Measurements from ENCODE around the gene ESPNL.

ESPNL gene

DNA sequence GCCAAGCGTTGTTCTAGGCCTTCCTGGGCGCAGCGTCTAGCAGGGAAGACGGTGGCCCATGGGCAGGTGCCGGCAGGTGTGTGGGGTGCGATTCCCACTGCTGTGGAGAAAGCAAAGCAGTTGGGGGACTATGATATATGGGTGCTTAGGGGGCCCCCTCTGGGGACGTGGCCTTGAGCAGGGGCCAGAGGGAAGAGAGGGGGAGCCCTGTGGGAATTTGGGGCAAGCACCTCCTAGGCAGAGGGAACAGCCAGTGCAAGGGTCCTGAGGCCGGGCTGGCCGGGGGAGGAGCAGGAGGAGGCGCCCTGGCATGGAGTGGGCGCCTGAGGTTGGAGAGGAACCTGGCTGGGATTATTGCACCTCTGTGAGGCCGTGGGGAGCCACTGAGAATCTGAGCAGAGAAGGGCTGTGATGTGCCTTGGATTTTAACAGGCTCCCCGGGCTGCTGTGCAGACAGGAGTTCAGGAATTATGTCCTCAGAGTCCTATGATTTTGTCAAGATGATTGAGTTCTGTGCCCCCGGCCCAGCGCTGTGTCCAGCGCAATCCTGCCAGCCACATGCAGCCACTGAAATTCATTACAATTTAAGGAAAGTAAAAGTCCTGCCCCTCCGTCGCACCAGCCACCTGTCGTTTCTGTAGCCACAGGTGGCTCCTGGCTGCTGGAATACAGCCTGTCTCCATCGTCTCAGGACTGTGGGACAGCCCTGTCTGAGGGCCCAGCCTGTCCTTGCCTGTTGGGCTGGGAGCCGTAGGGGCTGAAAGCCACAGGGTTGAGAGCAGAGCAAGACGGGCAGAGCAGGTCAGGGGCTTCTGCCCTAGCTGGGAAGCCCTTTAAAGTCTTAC is 29.2 kb downstream of the ESPNL start:
- no peak for DNase-seq (ENCODE audit: low read depth in 3 of 3)

DNA sequence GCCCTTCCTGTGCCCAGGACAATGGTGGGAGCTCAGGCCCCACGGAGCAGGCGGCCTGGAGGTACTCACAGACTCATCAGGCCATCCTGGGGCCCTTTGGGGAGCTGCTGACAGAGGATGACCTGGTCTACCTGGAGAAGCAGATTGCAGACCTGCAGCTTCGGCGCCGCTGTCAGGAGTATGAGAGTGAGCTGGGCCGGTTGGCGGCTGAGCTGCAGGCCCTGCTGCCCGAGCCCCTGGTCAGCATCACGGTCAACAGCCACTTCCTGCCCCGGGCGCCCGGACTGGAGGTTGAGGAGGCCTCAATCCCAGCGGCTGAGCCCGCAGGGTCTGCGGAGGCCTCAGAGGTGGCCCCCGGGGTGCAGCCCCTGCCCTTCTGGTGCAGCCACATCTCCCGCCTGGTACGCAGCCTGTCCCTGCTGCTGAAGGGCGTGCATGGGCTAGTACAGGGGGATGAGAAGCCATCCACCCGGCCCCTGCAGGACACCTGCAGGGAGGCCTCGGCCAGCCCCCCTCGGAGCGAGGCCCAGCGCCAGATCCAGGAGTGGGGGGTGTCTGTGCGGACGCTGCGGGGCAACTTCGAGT is 30.1 kb downstream of the ESPNL start:
- no peak for DNase-seq (ENCODE audit: low read depth in 3 of 3)

DNA sequence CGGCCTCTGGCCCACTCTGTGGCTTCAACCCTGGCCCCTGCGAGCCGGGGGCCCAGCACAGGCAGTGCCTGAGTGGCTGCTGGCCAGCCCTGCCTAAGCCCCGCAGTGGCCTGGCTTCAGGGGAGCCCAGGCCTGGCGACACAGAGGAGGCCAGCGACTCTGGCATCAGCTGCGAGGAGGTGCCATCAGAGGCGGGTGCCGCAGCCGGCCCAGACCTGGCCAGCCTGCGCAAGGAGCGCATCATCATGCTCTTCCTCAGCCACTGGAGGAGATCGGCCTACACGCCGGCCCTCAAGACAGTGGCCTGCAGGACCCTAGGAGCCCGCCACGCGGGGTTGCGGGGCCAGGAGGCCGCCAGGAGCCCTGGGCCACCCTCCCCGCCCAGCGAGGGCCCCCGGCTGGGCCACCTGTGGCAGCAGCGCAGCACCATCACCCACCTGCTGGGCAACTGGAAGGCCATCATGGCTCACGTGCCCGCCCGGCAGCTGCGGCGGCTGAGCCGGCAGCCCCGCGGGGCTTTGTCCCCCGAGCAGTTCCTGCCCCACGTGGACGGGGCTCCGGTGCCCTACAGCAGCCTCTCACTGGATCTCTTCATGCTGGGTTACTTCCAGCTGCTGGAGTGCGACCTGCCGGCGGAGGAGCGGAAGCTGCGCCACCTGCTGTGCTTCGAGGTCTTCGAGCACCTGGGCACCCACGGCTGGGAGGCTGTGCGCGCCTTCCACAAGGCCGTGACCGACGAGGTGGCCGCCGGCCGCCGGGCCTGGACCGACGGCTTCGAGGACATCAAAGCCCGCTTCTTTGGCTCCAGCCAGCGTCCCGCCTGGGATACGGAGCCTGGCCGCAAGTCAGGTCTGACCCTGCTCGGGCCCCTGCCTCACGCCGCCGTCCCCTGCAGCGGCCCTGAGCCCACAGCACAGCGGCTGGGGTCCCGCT is 30.8 kb downstream of the ESPNL start:
- DNase-seq (ENCODE audit: low read depth in 3 of 3): no peak

DNA sequence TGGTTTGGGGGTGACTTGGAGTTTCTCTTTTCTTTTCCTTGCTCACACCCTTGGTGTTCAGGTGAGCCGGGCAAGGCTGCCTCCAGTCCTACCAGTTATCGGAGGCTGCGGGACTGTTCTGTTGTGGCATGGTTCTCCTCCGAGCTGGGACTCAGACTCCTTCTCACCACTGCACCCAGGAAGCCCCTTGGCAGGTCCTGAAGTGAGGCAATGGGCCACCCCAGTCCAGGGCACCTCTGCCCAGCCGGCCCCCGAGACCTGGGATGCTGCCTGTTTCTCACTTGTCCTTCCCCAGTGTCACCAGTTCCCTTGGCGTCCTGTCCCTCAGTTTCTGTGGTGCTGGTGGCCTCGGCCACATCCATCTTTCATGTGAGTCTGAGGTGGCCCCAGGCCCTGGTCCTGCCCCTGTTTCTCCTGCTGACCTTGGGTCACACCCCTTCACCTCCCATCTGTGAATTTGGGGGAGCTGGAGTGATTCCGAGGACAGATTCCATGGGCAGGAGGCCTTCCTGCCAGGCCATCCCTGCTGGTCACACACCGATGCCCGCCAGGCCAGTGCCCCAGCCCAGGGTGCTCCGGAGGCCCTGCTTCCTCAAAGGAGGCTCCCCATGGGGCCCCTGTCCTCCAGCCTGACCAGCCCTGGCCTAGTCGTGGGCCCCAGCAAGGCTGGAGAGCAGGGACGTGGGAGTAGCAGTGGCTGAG is 31.8 kb downstream of the ESPNL start:
- DNase-seq (ENCODE audit: low read depth in 3 of 3): no peak

DNA sequence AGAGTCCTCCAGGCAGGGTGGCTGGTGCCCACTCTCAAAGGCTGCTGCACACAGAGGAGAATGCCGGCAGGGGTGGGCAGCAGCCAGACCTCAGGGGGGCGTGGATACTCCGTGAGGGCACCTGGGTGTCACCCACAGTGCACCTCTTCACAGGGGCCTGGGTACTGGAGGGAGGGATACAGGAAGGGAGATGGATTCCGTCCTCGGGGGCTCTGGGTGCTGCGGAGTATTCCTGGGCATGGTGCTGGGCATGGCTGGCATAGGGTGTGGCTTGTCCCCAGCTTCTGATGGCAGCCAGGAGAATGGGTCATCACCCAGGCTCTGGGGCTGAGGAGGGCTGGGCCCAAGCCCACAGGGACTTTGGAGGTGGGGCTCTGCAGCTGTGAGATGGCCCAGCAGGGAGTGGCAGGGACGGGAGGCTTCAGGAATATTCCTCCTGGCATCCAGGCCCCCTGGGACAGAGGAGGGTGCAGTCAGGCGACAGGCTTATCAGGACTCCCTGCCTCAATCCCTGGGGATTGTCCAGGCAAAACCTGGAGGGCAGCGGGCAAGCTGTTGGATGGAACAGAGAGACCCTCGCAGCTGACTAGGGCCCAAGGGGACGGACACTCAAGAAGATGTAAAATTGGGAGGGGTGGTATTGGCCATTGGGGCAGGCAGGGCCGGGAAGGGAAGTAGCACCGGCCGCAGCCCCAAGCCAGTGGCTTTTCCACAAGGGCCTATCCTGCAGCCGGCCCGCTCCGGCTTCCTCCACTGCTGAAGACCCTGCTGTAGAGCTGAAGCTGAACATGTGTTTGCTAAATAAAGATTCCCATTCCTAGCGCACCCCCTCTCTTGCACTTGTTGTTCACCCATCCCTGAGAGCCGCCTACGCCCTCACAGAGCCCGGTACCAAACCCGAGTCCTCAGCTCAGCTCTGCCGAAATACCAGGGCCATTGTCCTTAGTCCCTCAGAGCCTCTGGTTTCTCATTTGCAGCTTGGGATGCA is 32.6 kb downstream of the ESPNL start:
- DNase-seq (ENCODE audit: low read depth in 3 of 3): no peak

DNA sequence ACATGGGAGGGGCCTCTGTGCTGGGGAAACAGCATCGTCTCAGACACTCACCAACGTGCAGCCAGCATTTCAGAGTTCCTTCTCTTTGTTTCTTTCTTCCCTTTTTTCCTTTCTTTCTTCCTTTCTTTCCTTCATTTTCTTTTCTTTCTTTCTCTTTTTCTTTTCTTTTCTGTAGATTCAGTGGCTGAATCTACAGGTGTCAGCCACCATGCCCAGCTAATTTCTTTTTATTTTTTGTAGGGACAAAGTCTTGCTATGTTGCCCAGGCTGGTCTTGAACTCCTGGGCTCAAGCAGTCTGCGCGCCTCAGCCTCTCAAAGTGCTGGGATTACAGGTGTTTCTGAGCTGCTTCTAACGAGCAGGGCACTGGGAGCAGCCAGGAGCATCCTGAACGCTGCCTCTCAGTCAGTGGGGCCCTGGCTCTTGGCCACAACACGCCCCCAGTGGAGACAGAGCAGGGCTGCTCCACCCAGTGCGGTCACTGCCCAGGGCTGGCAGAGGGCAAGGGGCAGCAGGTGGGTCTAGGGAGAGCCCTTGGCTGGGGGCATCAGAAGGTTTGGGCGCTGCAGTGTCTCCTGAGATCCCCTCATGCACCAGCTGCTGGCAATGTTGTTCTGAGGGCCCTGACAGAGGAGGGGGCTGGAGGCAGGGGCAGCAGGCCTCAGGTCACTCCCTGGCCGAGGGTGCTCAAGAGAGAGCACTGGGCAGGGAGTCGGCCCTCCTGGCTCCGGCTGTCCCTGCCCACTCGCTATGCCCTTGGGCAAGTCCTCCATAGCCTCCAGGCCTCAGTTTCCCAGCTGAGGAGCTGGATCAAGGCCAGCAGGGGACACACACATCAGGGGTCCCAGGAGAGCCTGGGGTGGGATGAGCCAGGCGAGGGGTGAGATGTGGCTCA is 33.6 kb downstream of the ESPNL start:
- DNase-seq (ENCODE audit: low read depth in 3 of 3): no peak

DNA sequence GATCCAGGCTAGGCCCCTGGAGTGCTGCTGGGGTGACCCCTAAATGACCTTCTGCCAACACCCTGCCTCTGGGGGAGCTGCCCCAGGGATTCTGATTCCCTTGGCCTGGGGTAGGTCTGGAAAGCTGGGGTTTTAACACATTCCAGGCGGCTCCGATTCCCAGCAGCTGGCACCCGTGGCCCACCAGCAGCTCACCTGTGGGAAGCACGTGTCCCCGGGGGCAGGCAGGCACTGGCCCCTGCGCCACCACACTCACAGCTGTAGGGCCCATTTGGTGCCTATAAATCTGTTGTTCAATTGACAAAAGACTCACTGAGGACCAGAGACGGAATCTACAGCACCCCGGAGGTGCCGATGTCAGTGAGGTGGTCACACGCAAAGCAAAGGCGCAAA is 34.2 kb downstream of the ESPNL start:
- DNase-seq (ENCODE audit: low read depth in 3 of 3): no peak

DNA sequence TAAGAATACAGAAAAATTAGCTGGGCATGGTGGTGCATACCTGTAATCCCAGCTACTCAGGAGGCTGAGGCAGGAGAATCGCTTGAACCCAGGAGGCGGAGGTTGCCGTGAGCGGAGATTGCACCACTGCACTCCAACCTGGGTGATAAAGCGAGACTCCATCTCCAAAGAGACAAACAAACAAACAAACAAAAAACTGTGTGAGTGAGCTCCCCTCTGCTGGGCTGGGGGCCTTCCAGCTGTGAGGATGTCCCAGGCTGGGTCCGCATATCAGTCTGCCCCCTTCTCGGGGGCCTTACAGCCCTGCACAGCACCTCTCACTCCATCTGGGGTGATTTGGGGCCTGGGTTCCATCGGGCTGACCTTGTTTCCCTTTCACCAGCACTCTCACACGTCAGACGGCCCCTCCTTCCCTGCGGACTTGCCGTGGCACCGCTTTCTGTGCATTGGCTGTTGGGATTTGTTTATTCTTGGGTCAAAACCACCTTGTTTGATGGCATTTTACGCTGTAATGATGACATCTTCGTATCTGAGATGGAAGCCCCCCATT is 35.5 kb downstream of the ESPNL start:
- no peak for DNase-seq (ENCODE audit: low read depth in 3 of 3)

DNA sequence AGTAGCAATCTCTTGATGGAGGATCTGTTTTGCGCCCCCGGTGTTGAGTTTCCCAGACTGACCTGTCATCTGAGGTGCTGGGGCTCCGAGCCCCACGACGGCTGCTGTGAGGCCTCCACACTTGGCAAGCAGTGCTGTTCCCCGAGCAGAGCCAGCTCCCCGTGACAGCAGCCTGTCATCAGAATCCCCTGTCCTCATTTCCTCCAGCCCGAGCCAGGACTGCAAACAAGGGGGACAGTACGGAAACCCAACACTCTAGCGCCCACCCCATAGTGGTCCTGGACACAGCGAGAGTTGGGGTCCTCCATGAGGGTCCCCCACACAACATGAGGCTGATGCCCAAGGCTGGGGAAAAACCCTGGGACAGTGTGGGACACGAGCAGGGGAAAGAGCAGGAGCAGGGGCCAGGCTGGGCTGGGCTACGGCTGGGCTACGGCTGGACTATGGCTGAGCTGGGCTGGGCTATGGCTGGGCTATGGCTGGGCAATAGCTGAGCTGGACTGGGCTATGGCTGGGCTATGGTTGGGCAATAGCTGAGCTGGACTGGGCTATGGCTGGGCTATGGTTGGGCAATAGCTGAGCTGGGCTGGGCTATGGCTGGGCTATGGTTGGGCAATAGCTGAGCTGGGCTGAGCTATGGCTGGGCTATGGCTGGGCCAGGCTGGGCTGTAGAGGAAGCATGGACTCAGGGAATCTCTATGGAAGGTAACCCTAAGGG is 36.8 kb downstream of the ESPNL start:
- DNase-seq (ENCODE audit: low read depth in 3 of 3): no peak

DNA sequence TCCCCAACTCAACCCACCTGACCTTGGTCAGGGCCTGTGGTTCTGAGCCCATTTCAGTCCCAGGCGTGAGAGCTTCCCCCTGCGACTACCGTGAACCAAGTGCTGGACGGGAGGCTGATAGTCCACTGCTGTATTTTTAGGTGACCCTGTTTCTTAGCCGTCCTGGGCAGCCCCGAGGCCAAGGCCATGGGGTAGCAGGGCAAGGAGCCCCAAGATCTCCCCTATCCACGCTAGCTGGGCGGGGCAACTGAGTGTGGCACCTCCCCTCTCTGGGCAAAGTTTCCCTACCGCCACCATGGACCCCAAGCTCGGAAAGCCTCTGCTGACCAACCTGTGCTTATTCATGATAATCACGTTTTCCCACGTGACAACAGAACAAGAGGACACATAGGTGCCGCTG is 37.7 kb downstream of the ESPNL start:
- DNase-seq (ENCODE audit: low read depth in 3 of 3): no peak

DNA sequence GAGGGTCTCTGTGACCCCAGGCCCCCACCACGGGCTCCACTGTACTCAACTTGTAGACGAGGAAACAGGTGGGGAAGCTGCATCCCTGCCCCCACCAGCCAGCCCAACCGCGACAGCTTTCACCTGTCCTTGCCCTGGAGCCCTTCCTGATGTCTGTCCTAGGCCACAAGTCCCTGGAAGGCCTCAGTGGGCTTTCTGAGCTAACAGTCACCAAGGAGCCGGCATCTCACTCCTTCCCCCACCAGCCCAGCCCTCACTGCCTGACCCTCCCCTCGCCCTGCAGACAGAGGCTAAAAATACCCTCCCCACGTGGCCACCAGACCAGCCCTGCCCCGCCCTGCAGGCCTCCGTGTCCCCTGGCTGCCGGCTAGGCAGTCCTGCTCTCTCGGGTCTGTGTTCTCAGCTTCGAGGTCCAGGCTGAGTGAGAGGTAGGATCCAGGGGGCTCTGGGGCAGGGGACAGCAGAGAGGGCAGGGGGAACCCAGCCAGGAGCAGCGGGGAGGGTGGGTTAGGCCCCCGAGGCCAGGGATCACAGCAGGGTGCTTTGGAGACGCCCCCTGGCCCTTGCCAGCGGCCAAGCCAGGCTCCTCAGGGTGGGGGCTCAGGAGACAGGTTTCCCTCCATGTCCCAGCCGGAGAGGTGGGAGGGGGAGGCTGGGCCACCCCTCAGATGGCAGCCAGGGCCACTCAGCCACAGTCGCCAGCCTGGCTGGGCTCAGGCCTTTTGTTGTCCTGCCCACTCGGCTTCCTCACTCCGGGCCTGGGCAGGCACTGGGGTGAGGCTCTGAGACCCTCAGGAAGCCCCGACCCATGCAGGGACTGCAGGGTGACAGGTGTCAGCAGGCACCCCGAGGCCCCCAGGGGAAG is 38.4 kb downstream of the ESPNL start, which contains the start of gene KLHL30:
KLHL30 (plus strand) TSS at position 338 of the 865 bp plus-strand sequence. CDS start 2,087 bp downstream, outside the sequence.
- no peak for DNase-seq (ENCODE audit: low read depth in 3 of 3)

DNA sequence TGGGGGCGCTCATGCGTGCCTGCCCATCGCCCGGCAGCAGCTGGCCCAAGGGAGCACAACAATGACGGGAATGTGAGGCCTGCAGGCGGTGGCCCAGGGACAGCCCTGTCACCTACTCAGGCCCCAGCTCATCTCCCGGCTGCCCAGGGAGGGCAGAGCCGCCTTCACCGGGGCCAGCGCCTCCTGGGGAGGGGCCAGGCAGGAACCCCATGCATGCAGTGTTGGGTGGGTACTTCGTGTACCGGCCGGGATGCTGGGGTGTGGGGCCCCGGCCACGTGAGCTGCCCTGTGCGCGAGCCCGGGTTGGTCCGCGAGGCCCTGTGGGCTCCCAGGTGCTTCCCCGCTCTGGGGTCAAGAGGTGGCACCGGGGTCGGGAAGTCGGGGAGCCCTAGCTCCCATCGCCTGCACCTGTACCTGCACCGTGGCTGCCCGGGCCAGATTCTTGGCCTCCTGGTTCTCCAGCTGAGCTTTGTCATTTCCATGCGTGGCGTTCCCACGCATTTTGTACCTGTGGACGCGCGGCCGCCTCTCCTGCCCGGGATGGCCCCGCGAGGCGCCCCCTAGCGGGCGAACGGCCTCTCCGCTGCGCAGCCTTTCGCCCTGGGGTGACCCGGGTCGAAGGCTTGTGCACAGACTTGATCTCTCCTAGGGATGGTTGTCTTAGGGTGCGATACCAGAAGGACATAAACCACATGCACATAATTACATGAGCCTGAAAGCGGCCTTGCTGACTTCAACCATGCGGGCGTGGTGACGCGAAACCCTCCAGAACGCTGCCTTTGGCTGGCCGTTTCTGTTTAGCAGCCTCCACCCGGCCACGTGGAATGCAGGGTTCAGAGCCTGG is 39.3 kb downstream of the ESPNL start:
- DNase-seq (ENCODE audit: low read depth in 3 of 3): no peak

DNA sequence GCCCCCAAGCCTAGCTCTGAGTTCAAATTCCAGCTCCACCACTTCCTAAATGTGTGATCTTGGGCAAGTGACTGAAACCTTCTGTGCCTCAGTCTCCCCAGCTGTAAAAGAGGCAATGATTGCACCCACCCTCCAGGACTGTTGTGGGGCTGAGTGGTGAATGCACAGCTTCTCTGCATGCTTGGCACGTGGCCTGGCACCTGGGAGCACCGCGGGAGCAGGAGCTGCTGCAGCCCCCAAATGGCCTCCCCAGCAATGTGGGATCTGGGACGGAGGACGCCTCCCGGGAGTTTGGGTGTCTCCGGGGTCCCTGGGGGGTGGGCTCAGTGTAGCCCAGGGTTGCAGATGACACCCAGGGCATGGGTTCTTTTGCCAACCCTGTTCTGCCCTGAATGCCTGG is 39.9 kb downstream of the ESPNL start:
- DNase-seq (ENCODE audit: low read depth in 3 of 3): no peak

DNA sequence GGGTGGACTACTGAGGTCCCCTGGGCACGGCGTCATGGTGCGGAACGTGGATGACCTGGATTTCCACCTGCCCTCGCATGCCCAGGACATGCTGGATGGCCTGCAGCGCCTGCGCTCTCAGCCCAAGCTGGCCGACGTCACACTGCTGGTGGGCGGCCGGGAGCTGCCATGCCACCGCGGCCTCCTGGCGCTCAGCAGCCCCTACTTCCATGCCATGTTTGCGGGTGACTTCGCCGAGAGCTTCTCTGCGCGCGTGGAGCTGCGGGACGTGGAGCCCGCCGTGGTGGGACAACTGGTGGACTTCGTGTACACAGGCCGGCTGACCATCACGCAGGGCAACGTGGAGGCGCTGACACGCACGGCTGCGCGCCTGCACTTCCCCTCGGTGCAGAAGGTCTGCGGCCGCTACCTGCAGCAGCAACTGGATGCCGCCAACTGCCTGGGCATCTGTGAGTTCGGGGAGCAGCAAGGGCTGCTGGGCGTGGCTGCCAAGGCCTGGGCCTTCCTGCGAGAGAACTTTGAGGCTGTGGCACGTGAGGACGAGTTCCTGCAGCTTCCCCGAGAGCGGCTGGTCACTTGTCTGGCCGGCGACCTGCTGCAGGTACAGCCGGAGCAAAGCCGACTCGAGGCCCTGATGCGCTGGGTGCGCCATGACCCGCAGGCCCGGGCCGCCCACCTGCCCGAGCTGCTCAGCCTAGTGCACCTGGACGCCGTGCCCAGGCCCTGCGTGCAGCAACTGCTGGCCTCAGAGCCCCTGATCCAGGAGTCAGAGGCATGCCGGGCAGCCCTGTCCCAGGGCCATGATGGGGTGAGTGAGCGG is 40.8 kb downstream of the ESPNL start:
- no peak for DNase-seq (ENCODE audit: low read depth in 3 of 3)

DNA sequence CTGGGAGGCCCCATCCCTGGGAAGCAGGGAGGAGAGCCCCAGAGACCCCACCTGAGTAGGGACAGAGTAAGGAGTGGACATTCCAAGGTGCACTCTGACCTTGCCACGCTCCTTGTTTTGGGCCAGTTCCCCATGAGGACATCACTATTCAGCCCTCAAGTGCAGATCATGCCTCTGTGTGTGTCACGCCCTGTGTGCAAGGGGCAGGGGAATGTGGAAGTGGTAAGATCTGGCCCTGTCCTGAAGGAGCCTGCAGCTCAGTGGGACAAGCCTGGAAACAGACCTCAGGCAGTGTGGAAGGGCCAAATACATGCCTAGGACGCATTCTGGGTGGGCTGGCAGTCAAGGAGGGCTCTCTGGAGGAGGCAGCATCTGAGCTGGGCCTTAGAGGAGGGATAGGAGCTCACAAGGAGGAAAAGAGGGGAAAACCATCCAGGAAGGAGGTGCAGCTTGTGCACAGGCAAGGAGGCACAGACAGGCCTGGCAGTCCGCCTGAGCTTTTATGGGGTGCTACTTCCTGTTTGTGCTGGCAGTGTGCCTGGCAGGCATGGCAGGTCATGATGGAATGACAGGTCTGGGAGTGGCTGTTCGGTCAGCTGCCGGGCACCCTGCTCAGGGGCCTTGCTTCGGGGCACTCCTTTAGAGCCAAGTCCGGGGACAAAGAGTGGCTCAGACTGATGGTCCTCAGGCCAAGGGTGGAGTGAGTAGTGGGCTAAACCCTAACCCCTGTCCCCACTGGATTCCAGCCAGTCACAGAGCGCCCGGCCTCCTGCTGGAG is 41.6 kb downstream of the ESPNL start:
- no peak for DNase-seq (ENCODE audit: low read depth in 3 of 3)
